ENCODE results near the gene TAF11L14.

The TAF11L14 gene

GRCh38 chr5:17680737-17681136, 46.5 kb downstream of the TAF11L14 start:
- no peak for DNase-seq
